ENCODE data around the gene KATNAL2. TPM values are rescaled to one million over a fixed set of nuclear protein-coding genes. Genes with fewer than 3 reads are reported as not detected.

KATNAL2 gene
- total and polyA plus RNA-seq, 9 donors: 0.78 to 5.1 (median 2.8) TPM

DNA sequence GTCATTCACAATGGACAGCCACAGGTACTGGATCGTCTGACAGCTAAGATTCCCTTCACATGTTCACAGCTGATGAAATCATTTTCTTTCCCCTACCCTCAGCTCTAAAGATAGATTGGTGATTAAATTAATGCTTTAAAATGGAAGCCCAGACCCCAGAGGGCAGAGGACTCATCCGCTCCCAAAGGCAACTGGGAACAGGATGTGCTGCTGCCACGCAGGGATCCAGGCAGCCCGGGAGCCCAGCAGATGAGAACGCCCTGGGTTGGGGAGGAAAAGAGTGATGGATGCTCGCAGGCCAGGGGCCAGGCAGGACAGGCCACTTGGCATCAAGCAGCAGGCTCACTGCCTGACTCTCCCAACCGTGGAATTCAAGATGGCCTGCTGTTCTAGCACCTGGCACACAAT lies 191.6 kb downstream of the KATNAL2 start:
- no peaks in the 10 kb centered on the region for H3K36me3 ChIP-seq
- no peak overlapping the region for H3K4me3 ChIP-seq
- TF ChIP-seq EP300 (IDR thresholded peaks at IDR 0.05) (no peak), POLR2A (IDR thresholded peaks at IDR 0.05) (no peak)
- TF ChIP-seq, protein P1, sequence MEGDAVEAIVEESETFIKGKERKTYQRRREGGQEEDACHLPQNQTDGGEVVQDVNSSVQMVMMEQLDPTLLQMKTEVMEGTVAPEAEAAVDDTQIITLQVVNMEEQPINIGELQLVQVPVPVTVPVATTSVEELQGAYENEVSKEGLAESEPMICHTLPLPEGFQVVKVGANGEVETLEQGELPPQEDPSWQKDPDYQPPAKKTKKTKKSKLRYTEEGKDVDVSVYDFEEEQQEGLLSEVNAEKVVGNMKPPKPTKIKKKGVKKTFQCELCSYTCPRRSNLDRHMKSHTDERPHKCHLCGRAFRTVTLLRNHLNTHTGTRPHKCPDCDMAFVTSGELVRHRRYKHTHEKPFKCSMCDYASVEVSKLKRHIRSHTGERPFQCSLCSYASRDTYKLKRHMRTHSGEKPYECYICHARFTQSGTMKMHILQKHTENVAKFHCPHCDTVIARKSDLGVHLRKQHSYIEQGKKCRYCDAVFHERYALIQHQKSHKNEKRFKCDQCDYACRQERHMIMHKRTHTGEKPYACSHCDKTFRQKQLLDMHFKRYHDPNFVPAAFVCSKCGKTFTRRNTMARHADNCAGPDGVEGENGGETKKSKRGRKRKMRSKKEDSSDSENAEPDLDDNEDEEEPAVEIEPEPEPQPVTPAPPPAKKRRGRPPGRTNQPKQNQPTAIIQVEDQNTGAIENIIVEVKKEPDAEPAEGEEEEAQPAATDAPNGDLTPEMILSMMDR (IDR thresholded peaks at IDR 0.05): no peak
- 83 to 86% (median 86%) methylated on average over 7 of the region's 7 CpGs for WGBS, 3 donors
- intact Hi-C loops (cut with DNase I): no loop called here
- DNase-seq: no peak
- no peak overlapping the region for H3K27ac ChIP-seq
- H3K9me3 ChIP-seq: no peaks in the 10 kb centered on the region
- no peaks in the 10 kb centered on the region for H3K4me1 ChIP-seq (ENCODE audit: insufficient read depth)
- no peaks in the 10 kb centered on the region for H3K27me3 ChIP-seq

DNA sequence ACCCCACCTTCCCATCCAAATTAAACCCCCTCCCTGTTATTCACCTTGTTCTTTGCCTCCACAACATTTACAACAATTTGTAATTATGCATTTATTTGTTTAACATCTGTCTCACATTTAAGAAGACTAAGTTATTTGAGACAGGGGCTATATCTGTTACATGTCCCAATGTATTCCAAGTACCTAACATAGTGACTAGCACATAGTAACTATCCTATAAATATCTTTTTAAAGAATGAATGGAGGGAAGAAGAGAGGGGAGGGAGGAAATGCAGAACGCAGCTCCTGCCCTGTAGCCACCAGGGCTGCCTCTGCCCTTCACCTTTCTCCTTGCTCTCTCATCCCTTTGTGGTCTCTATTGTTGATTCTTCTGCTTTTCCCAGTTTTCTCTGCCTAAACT lies 192.3 kb downstream of the KATNAL2 start:
- WGBS, 3 donors: 64 to 76% (median 74%) methylated on average over 1 of the region's 1 CpG
- DNase-seq: no peak
- Histone ChIP-seq H3K27me3 (no peaks in the 10 kb centered on the region), H3K4me1 (ENCODE audit: insufficient read depth) (no peaks in the 10 kb centered on the region), H3K9me3 (no peaks in the 10 kb centered on the region), H3K4me3 (no peak overlapping the region), H3K27ac (no peak overlapping the region), H3K36me3 (no peaks in the 10 kb centered on the region)
- TF ChIP-seq, protein P1 (IDR thresholded peaks at IDR 0.05): no peak
- TF ChIP-seq EP300 (IDR thresholded peaks at IDR 0.05) (no peak), POLR2A (IDR thresholded peaks at IDR 0.05) (no peak)
- intact Hi-C loops (cut with DNase I): no loop called here

GRCh38 chr18:47110492-47111274 lies 193.3 kb downstream of the KATNAL2 start:
- intact Hi-C loops (cut with DNase I): no loop called here
- 80 to 90% (median 87%) methylated on average over 6 of the region's 6 CpGs for WGBS, 3 donors
- no peak for DNase-seq
- Histone ChIP-seq H3K27ac (no peak overlapping the region), H3K9me3 (no peaks in the 10 kb centered on the region), H3K4me1 (ENCODE audit: insufficient read depth) (no peaks in the 10 kb centered on the region), H3K36me3 (no peaks in the 10 kb centered on the region), H3K4me3 (no peak overlapping the region), H3K27me3 (no peaks in the 10 kb centered on the region)
- TF ChIP-seq, protein P1 (IDR thresholded peaks at IDR 0.05): no peak
- TF ChIP-seq POLR2A (IDR thresholded peaks at IDR 0.05): no peak
- no peak for TF ChIP-seq EP300 (IDR thresholded peaks at IDR 0.05)

GRCh38 chr18:47113796-47114540 lies 196.6 kb downstream of the KATNAL2 start:
- TF ChIP-seq POLR2A (IDR thresholded peaks at IDR 0.05) (no peak), EP300 (IDR thresholded peaks at IDR 0.05) (no peak)
- TF ChIP-seq, protein P1 (IDR thresholded peaks at IDR 0.05): no peak
- Histone ChIP-seq H3K36me3 (no peaks in the 10 kb centered on the region), H3K27ac (no peak overlapping the region), H3K27me3 (no peaks in the 10 kb centered on the region), H3K4me1 (ENCODE audit: insufficient read depth) (no peaks in the 10 kb centered on the region), H3K9me3 (no peaks in the 10 kb centered on the region), H3K4me3 (no peak overlapping the region)
- DNase-seq: no peak
- WGBS, 3 donors: 88 to 98% (median 94%) methylated on average over 2 of the region's 2 CpGs
- intact Hi-C loops (cut with DNase I): no loop called here
